CD14-positive monocyte (primary cell): ENCODE data around the gene SEC61B. TPM values are rescaled to one million over a fixed set of nuclear protein-coding genes. Genes with fewer than 3 reads are reported as not detected.

Source experiments
- DNase-seq, 3 donors: peaks; one replicate each; pipeline ENCODE4 v3.0.0-alpha.2; 2011 to 2022
- H2AFZ ChIP-seq: 2 replicates; pipeline ENCODE4 v1.6.0; 2012; ENCODE audit warnings: mild to moderate bottlenecking, low read depth, low read length, inconsistent platforms; ENCODE audit not compliant: insufficient read depth, poor library complexity, severe bottlenecking
- H3K27ac ChIP-seq, 2 donors: 1 replicate in 1 of 2; 2 replicates in 1 of 2; pipeline ENCODE4 v1.5.1; 2012 to 2013; ENCODE audit warnings: low read length in 2 of 2, control low read depth in 1 of 2, inconsistent platforms in 1 of 2, low read depth in 1 of 2, mild to moderate bottlenecking in 1 of 2
- H3K27me3 ChIP-seq, 2 donors: one replicate each; pipeline versions ENCODE4 v1.6.0 to v1.6.1; 2011 to 2013; ENCODE audit warnings: low read length in 2 of 2; ENCODE audit not compliant: control insufficient read depth in 2 of 2, insufficient read depth in 2 of 2
- H3K36me3 ChIP-seq, 2 donors: replicated peaks in 1 of 2; 1 replicate in 1 of 2; 2 replicates in 1 of 2; pipeline versions ENCODE4 v1.5.1 to v1.6.1; 2012 to 2013; ENCODE audit warnings: low read length in 2 of 2, control low read depth in 1 of 2, inconsistent platforms in 1 of 2, mild to moderate bottlenecking in 1 of 2; ENCODE audit not compliant: insufficient read depth in 2 of 2, control insufficient read depth in 1 of 2
- H3K4me1 ChIP-seq, 2 donors: 1 replicate in 1 of 2; 2 replicates in 1 of 2; pipeline versions ENCODE4 v1.5.1 to v1.6.1; 2012 to 2013; ENCODE audit warnings: low read length in 2 of 2, control low read depth in 1 of 2, inconsistent platforms in 1 of 2, mild to moderate bottlenecking in 1 of 2, moderate library complexity in 1 of 2; ENCODE audit not compliant: insufficient read depth in 2 of 2, control insufficient read depth in 1 of 2
- H3K4me2 ChIP-seq: replicated peaks from 2 replicates; pipeline ENCODE3; 2012; ENCODE audit warnings: low read length, moderate library complexity, mild to moderate bottlenecking; ENCODE audit not compliant: poor library complexity, severe bottlenecking; ENCODE audit errors: extremely low read depth
- H3K4me3 ChIP-seq, 3 experiments: fragments of 200-600 bp in 1 of 3; sonication (generic) in 1 of 3; replicated peaks in 1 of 3; 1 replicate in 2 of 3; 2 replicates in 1 of 3; pipeline ENCODE4 v1.5.1; 2011 to 2013; ENCODE audit warnings: low read length in 3 of 3, mild to moderate bottlenecking in 3 of 3, control low read depth in 2 of 3, low read depth in 2 of 3, inconsistent platforms in 1 of 3, moderate library complexity in 1 of 3
- H3K79me2 ChIP-seq: 2 replicates; pipeline ENCODE4 v1.6.0; 2012; ENCODE audit warnings: mild to moderate bottlenecking, control low read depth, inconsistent platforms, low read length, moderate library complexity; ENCODE audit not compliant: insufficient read depth
- H3K9ac ChIP-seq: 2 replicates; pipeline ENCODE4 v1.6.0; 2017; ENCODE audit warnings: low read length, mild to moderate bottlenecking; ENCODE audit not compliant: insufficient read depth, poor library complexity, severe bottlenecking
- H3K9me3 ChIP-seq, 2 donors: replicated peaks in 1 of 2; 1 replicate in 1 of 2; 2 replicates in 1 of 2; pipeline versions ENCODE4 v1.5.1 to v1.6.1; 2012 to 2013; ENCODE audit warnings: low read length in 2 of 2, control low read depth in 1 of 2; ENCODE audit not compliant: control insufficient read depth in 1 of 2, insufficient read depth in 1 of 2
- H4K20me1 ChIP-seq: 2 replicates; pipeline ENCODE4 v1.6.0; 2012; ENCODE audit warnings: mild to moderate bottlenecking, low read length, control low read depth, moderate library complexity; ENCODE audit not compliant: insufficient read depth
- H3K27ac Mint-ChIP-seq, 7 donors: one replicate each; pipeline ENCODE4 v1.8.0; 2020; ENCODE audit warnings: mild to moderate bottlenecking in 7 of 7, mixed read lengths in 7 of 7, moderate library complexity in 6 of 7, inconsistent platforms in 2 of 7
- H3K27me3 Mint-ChIP-seq, 3 donors: one replicate each; pipeline ENCODE4 v1.8.0; 2021 to 2022; ENCODE audit warnings: low read depth in 3 of 3, mild to moderate bottlenecking in 3 of 3, mixed read lengths in 3 of 3, moderate library complexity in 3 of 3, inconsistent platforms in 1 of 3
- H3K36me3 Mint-ChIP-seq, 2 donors: one replicate each; pipeline ENCODE4 v1.8.0; 2020; ENCODE audit warnings: mixed read lengths in 2 of 2, inconsistent platforms in 1 of 2, mild to moderate bottlenecking in 1 of 2
- H3K4me1 Mint-ChIP-seq: one replicate; pipeline ENCODE4 v1.8.0; 2020; ENCODE audit warnings: mild to moderate bottlenecking, mixed read lengths
- H3K4me3 Mint-ChIP-seq, 2 donors: one replicate each; pipeline ENCODE4 v1.8.0; 2020; ENCODE audit warnings: mild to moderate bottlenecking in 2 of 2, mixed read lengths in 2 of 2, moderate library complexity in 1 of 2
- H3K9me3 Mint-ChIP-seq, 7 donors: one replicate each; pipeline ENCODE4 v1.8.0; 2020 to 2022; ENCODE audit warnings: mixed read lengths in 7 of 7, mild to moderate bottlenecking in 6 of 7, moderate library complexity in 6 of 7, inconsistent platforms in 2 of 7
- WGBS: methylation state at CpG from one replicate; pipeline ENCODE4 v1.1.5; 2013; ENCODE audit warnings: missing lambda C conversion rate; ENCODE audit not compliant: insufficient coverage; 5-methylcytosine and 5-hydroxymethylcytosine counted together
- intact Hi-C, 2 donors: fragments of 100-400 bp; cut with micrococcal nuclease; formaldehyde crosslinking; loops; one replicate each; pipeline versions ENCODE4 v1.15.0 to v1.15.1; 2023
- polyA plus RNA-seq, 3 donors: library from polyadenylated mRNA; depleted of rRNA in 1 of 3; unstranded in 2 of 3; stranded (reverse) in 1 of 3; fragments of 300-500 nt in 2 of 3; fragments of >200 nt in 1 of 3; fragmentation: Illumina TruSeq in 2 of 3; gene quantifications; 1 replicate in 2 of 3; 2 replicates in 1 of 3; pipeline ENCODE4 v1.2.3, GENCODE V29; 2012 to 2021
- TF ChIP-seq, protein P1 (sequence below): fragments of 200-600 bp; IDR thresholded peaks from one replicate; pipeline ENCODE4 v1.8.0; 2022; ENCODE audit warnings: antibody characterized with exemption, mild to moderate bottlenecking

SEC61B gene
- polyA plus RNA-seq, 3 donors: 117 to 443 (median 421) TPM

GRCh38 chr9:99184475-99185347 lies 37.4 kb upstream of the SEC61B start:
- peak overlapping the region; percentile 56 for H3K4me2 ChIP-seq
- peak; percentile 65 to 82 (median 73) for DNase-seq
- intact Hi-C loops: loop anchor here (2.0 to 10.0 kb wide), 4 partner anchors 820 to 1140 kb away; no protein-coding TSS in a partner anchor
- Mint-ChIP-seq H3K4me3 (peak overlapping the region; percentile 39 to 46), H3K4me1 (peaks cover 33% of the 10 kb centered on the region), H3K36me3 (no peaks in the 10 kb centered on the region), H3K27me3 (peaks cover 0 to 2% (median 0%) of the 10 kb centered on the region in 3 donors), H3K9me3 (no peaks in the 10 kb centered on the region), H3K27ac (peak overlapping the region in 2 of 7 donors; percentile 63 to 64)
- peak overlapping the region in 1 of 3 experiments; percentile 41 for H3K4me3 ChIP-seq
- H3K9me3 ChIP-seq: no peaks in the 10 kb centered on the region
- peaks cover 31 to 36% of the 10 kb centered on the region in 2 donors for H3K4me1 ChIP-seq
- no peaks in the 10 kb centered on the region for H3K36me3 ChIP-seq
- no peaks in the 10 kb centered on the region for H3K79me2 ChIP-seq
- H3K27ac ChIP-seq: no peak overlapping the region
- whole genome bisulfite sequencing: 61% methylated on average over 17 of the region's 29 CpGs
- H2AFZ ChIP-seq: peak overlapping the region; percentile 70
- H3K27me3 ChIP-seq: no peaks in the 10 kb centered on the region
- H3K9ac ChIP-seq: no peak overlapping the region
- TF ChIP-seq, protein P1, sequence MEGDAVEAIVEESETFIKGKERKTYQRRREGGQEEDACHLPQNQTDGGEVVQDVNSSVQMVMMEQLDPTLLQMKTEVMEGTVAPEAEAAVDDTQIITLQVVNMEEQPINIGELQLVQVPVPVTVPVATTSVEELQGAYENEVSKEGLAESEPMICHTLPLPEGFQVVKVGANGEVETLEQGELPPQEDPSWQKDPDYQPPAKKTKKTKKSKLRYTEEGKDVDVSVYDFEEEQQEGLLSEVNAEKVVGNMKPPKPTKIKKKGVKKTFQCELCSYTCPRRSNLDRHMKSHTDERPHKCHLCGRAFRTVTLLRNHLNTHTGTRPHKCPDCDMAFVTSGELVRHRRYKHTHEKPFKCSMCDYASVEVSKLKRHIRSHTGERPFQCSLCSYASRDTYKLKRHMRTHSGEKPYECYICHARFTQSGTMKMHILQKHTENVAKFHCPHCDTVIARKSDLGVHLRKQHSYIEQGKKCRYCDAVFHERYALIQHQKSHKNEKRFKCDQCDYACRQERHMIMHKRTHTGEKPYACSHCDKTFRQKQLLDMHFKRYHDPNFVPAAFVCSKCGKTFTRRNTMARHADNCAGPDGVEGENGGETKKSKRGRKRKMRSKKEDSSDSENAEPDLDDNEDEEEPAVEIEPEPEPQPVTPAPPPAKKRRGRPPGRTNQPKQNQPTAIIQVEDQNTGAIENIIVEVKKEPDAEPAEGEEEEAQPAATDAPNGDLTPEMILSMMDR: peak; percentile 94
- H4K20me1 ChIP-seq: no peaks in the 10 kb centered on the region

DNA sequence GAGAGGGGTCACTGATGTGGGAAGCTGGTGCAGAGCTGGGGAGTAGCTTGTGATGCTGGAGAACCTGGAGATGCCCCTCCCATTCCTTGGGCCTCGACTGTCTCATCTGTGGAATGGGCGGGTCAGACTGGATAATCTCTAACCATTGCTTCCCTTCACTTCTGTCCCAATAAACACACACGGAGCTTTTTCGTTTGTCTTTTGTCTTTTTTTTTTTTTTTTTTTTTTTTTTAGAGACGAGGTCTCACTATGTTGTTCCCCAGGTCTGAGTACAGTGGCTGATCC lies 36.8 kb upstream of the SEC61B start:
- DNase-seq: no peak
- H4K20me1 ChIP-seq: no peaks in the 10 kb centered on the region
- peaks cover 31 to 36% of the 10 kb centered on the region in 2 donors for H3K4me1 ChIP-seq
- no peaks in the 10 kb centered on the region for H3K9me3 ChIP-seq
- H3K27me3 ChIP-seq: no peaks in the 10 kb centered on the region
- peaks cover 33% of the 10 kb centered on the region for H3K4me1 Mint-ChIP-seq
- H3K9me3 Mint-ChIP-seq: no peaks in the 10 kb centered on the region
- H3K4me2 ChIP-seq: no peak overlapping the region
- no peak overlapping the region for H3K9ac ChIP-seq
- peak overlapping the region in 1 of 7 donors; percentile 14 for H3K27ac Mint-ChIP-seq
- intact Hi-C loops: loop anchor here (2.0 to 10.0 kb wide), 3 partner anchors 820 to 1140 kb away; no protein-coding TSS in a partner anchor
- H3K27me3 Mint-ChIP-seq: peaks cover 0 to 2% (median 0%) of the 10 kb centered on the region in 3 donors
- TF ChIP-seq, protein P1: no peak
- WGBS: 100% methylated on average over 1 of the region's 5 CpGs
- no peaks in the 10 kb centered on the region for H3K36me3 ChIP-seq
- no peaks in the 10 kb centered on the region for H3K79me2 ChIP-seq
- peak overlapping the region; percentile 70 for H2AFZ ChIP-seq
- no peak overlapping the region for H3K4me3 ChIP-seq
- H3K36me3 Mint-ChIP-seq: no peaks in the 10 kb centered on the region
- no peak overlapping the region for H3K4me3 Mint-ChIP-seq
- H3K27ac ChIP-seq: no peak overlapping the region
